Astrocyte of the spinal cord (primary cell): ENCODE results near the gene PELI2.

Source experiments
- DNase-seq: peaks from one replicate; pipeline ENCODE4 v3.0.0; 2011; ENCODE audit warnings: low read depth, low spot score
- H3K4me3 ChIP-seq: 2 replicates; pipeline ENCODE4 v1.5.1; 2011; ENCODE audit warnings: low read depth, mild to moderate bottlenecking, low read length, moderate library complexity
- CTCF ChIP-seq: IDR thresholded peaks from 2 replicates; pipeline ENCODE4 v1.5.1; 2012; ENCODE audit warnings: low read depth, mild to moderate bottlenecking, low read length, inconsistent platforms
- in situ Hi-C: cut with HindIII; loops from 2 replicates; pipeline ENCODE4 v1.10.0; 2017; ENCODE audit warnings: low sequenced_read_pairs

Gene PELI2

GRCh38 chr14:56341766-56342493, 223.7 kb downstream of the PELI2 start:
- in situ Hi-C loops: no loop called here
- no peak overlapping the region for H3K4me3 ChIP-seq
- TF ChIP-seq CTCF: no peak
- peak; percentile 41 for DNase-seq

GRCh38 chr14:56342494-56342942, 224.3 kb downstream of the PELI2 start:
- in situ Hi-C loops: no loop called here
- TF ChIP-seq CTCF: no peak
- no peak overlapping the region for H3K4me3 ChIP-seq
- DNase-seq: peak; percentile 75

- no peak for TF ChIP-seq CTCF
- no peak overlapping the region for H3K4me3 ChIP-seq
- in situ Hi-C loops: no loop called here
- DNase-seq: no peak
Measured at GRCh38 chr14:56349960-56350359, 231.7 kb downstream of the PELI2 start.
